Gastroesophageal sphincter (tissue), 3 donors: ENCODE results near the gene SYPL1.

Experiments
- CTCF ChIP-seq, 4 experiments: fragments of 200-600 bp in 2 of 4; fragments of 450-650 bp in 2 of 4; sonication (generic) in 1 of 4; IDR thresholded peaks; one replicate each; pipeline ENCODE4 v1.5.1; 2017 to 2019; ENCODE audit warnings: antibody characterized with exemption in 4 of 4, mild to moderate bottlenecking in 2 of 4, moderate library complexity in 2 of 4
- EP300 ChIP-seq: sonication (generic); formaldehyde crosslinking; IDR thresholded peaks from one replicate; pipeline ENCODE4 v1.6.1; 2017; ENCODE audit warnings: antibody characterized with exemption, mild to moderate bottlenecking
- POLR2A ChIP-seq, 2 donors: fragments of 450-650 bp; IDR thresholded peaks; one replicate each; pipeline ENCODE4 v1.6.1; 2017; ENCODE audit warnings: antibody characterized with exemption in 2 of 2, mild to moderate bottlenecking in 2 of 2, moderate library complexity in 1 of 2
- POLR2AphosphoS5 ChIP-seq: sonication (generic); formaldehyde crosslinking; IDR thresholded peaks from one replicate; pipeline ENCODE4 v1.6.1; 2017; ENCODE audit warnings: antibody characterized with exemption

DNA sequence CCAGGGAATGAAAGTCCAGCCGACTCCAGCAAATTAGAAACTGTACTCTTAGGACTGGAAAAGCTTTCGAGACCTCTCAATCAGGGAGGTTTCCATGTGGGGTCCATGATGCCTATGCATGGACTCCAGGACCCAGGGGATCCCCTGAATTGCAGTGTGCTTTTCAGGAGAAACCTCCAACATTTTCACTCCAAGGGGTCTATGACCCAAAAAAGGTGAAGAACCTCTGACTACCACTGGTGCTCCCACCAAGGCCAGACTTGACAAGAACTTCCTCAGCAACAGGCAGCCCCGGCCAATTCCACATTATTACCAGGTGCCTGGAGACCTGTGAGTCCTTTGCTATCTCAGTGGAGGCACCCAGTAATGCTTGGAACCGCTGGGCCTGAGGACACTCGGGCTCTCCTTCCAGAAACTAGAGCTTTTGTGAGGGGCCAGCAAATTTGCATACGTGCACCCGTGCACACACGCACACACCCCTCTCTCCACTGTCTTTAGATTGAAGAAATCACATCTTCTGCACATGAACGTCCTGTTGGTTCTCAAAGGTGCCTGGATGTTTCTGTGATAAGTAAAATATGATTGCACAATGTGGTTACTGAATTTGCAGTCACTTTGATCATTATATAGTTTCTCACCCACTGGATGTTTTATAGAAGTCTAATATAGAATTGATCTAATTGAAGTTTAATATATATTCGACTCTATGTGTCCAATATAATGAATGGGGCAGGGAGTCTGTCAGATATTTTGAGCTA, 54.7 kb downstream of the SYPL1 start:
- TF ChIP-seq CTCF (IDR thresholded peaks at IDR 0.05) (no peak), POLR2A (IDR thresholded peaks at IDR 0.05) (no peak), POLR2AphosphoS5 (no peak), EP300 (no peak)
